H9 (cell line): ENCODE results near the gene RASSF8. TPM values are rescaled to one million over a fixed set of nuclear protein-coding genes. Genes with fewer than 3 reads are reported as not detected.

ENCODE experiments used
- DNase-seq: peaks from one replicate; pipeline ENCODE4 v3.0.0-alpha.2; 2017
- H2AFZ ChIP-seq: one replicate; pipeline ENCODE4 v1.6.1; 2013; ENCODE audit warnings: mild to moderate bottlenecking, low read length, control low read depth, moderate library complexity
- H2AK5ac ChIP-seq: 2 replicates; pipeline ENCODE4 v1.6.1; 2013; ENCODE audit warnings: low read length, control low read depth, mixed read lengths; ENCODE audit not compliant: insufficient read length
- H2BK120ac ChIP-seq: one replicate; pipeline ENCODE4 v1.6.1; 2013; ENCODE audit warnings: low read depth, mild to moderate bottlenecking, low read length, control low read depth, inconsistent platforms; ENCODE audit not compliant: poor library complexity, severe bottlenecking
- H2BK12ac ChIP-seq: 2 replicates; pipeline ENCODE4 v1.6.1; 2013; ENCODE audit warnings: low read length, control low read depth, mixed read lengths, low read depth; ENCODE audit not compliant: insufficient read length
- H2BK15ac ChIP-seq: 2 replicates; pipeline ENCODE4 v1.6.1; 2013; ENCODE audit warnings: low read depth, low read length, control low read depth
- H2BK20ac ChIP-seq: one replicate; pipeline ENCODE4 v1.6.1; 2013; ENCODE audit warnings: low read depth, mild to moderate bottlenecking, low read length, control low read depth, inconsistent platforms; ENCODE audit not compliant: poor library complexity, severe bottlenecking
- H2BK5ac ChIP-seq: 2 replicates; pipeline ENCODE4 v1.6.1; 2013; ENCODE audit warnings: low read length, control low read depth, mixed read lengths; ENCODE audit not compliant: insufficient read length
- H3K14ac ChIP-seq: 2 replicates; pipeline ENCODE4 v1.6.1; 2013; ENCODE audit warnings: low read length, control low read depth; ENCODE audit not compliant: insufficient read depth
- H3K18ac ChIP-seq: 2 replicates; pipeline ENCODE4 v1.6.1; 2013; ENCODE audit warnings: low read depth, mild to moderate bottlenecking, mixed read lengths, low read length, control low read depth; ENCODE audit not compliant: insufficient read length
- H3K23ac ChIP-seq: 2 replicates; pipeline ENCODE4 v1.6.1; 2013; ENCODE audit warnings: low read length, control low read depth, mixed read lengths, low read depth; ENCODE audit not compliant: insufficient read length
- H3K23me2 ChIP-seq: 2 replicates; pipeline ENCODE4 v1.6.1; 2013; ENCODE audit warnings: low read depth, mild to moderate bottlenecking, mixed read lengths, low read length, control low read depth; ENCODE audit not compliant: insufficient read length, poor library complexity, severe bottlenecking
- H3K27ac ChIP-seq: 2 replicates; pipeline ENCODE4 v1.5.1; 2013; ENCODE audit warnings: low read length, control low read depth, mixed read lengths, low read depth; ENCODE audit not compliant: insufficient read length
- H3K27me3 ChIP-seq: 2 replicates; pipeline ENCODE4 v1.6.1; 2013; ENCODE audit warnings: low read length, control low read depth, inconsistent platforms; ENCODE audit not compliant: insufficient read depth
- H3K4ac ChIP-seq: 2 replicates; pipeline ENCODE4 v1.6.1; 2013; ENCODE audit warnings: low read depth, mild to moderate bottlenecking, control low read depth, inconsistent platforms, low read length, moderate library complexity
- H3K4me1 ChIP-seq: 2 replicates; pipeline ENCODE4 v1.6.1; 2013; ENCODE audit warnings: low read length, control low read depth, inconsistent platforms; ENCODE audit not compliant: insufficient read depth
- H3K4me2 ChIP-seq: 2 replicates; pipeline ENCODE4 v1.6.1; 2013; ENCODE audit warnings: low read length, control low read depth, mixed read lengths; ENCODE audit not compliant: insufficient read length, insufficient read depth
- H3K56ac ChIP-seq: 2 replicates; pipeline ENCODE4 v1.6.1; 2013; ENCODE audit warnings: low read depth, mild to moderate bottlenecking, mixed read lengths, low read length, control low read depth; ENCODE audit not compliant: insufficient read length
- H3K79me1 ChIP-seq: 2 replicates; pipeline ENCODE4 v1.6.1; 2013; ENCODE audit warnings: low read depth, mild to moderate bottlenecking, moderate library complexity, low read length, control low read depth, inconsistent platforms; ENCODE audit not compliant: insufficient read depth, poor library complexity, severe bottlenecking
- H3K79me2 ChIP-seq: 2 replicates; pipeline ENCODE4 v1.6.1; 2013; ENCODE audit warnings: low read length, control low read depth, inconsistent platforms; ENCODE audit not compliant: insufficient read depth
- H3K9ac ChIP-seq: 2 replicates; pipeline ENCODE4 v1.6.1; 2013; ENCODE audit warnings: low read length, control low read depth, mixed read lengths; ENCODE audit not compliant: insufficient read length; ENCODE audit errors: extremely low read depth
- H3K9me3 ChIP-seq: one replicate; pipeline ENCODE4 v1.6.1; 2013; ENCODE audit warnings: low read depth, low read length, inconsistent platforms; ENCODE audit not compliant: control insufficient read depth
- H3T11ph ChIP-seq: one replicate; pipeline ENCODE4 v1.6.1; 2013; ENCODE audit warnings: mild to moderate bottlenecking, low read length, control low read depth, inconsistent platforms
- H4K20me1 ChIP-seq: one replicate; pipeline ENCODE4 v1.6.1; 2013; ENCODE audit not compliant: control insufficient read depth, insufficient read length, insufficient read depth
- H4K5ac ChIP-seq: 2 replicates; pipeline ENCODE4 v1.6.1; 2013; ENCODE audit warnings: low read depth, mild to moderate bottlenecking, mixed read lengths, low read length, control low read depth; ENCODE audit not compliant: insufficient read length
- H4K8ac ChIP-seq: replicated peaks from 2 replicates; pipeline ENCODE4 v1.6.1; 2013; ENCODE audit warnings: low read length, control low read depth, mixed read lengths, low read depth; ENCODE audit not compliant: insufficient read length
- H4K91ac ChIP-seq: 2 replicates; pipeline ENCODE4 v1.6.1; 2013; ENCODE audit warnings: low read depth, mild to moderate bottlenecking, moderate library complexity, mixed read lengths, low read length, control low read depth; ENCODE audit not compliant: insufficient read length
- H3K27ac Mint-ChIP-seq, 3 experiments: 2 replicates in 2 of 3; 3 replicates in 1 of 3; pipeline ENCODE4 v1.8.0; 2020 to 2021; ENCODE audit warnings: mixed read lengths in 3 of 3, mild to moderate bottlenecking in 1 of 3, moderate library complexity in 1 of 3
- H3K27me3 Mint-ChIP-seq: 2 replicates; pipeline ENCODE4 v1.8.0; 2021; ENCODE audit warnings: low read depth, mild to moderate bottlenecking, moderate library complexity, mixed read lengths
- H3K36me3 Mint-ChIP-seq, 3 experiments: 2 replicates in 2 of 3; 3 replicates in 1 of 3; pipeline ENCODE4 v1.8.0; 2020 to 2021; ENCODE audit warnings: low read depth in 3 of 3, mixed read lengths in 3 of 3; ENCODE audit not compliant: insufficient read depth in 1 of 3
- H3K4me1 Mint-ChIP-seq, 2 experiments: 2 replicates each; pipeline ENCODE4 v1.8.0; 2020; ENCODE audit warnings: mixed read lengths in 2 of 2
- H3K4me3 Mint-ChIP-seq, 2 experiments: 2 replicates in 1 of 2; 3 replicates in 1 of 2; pipeline ENCODE4 v1.8.0; 2020 to 2021; ENCODE audit warnings: mild to moderate bottlenecking in 2 of 2, mixed read lengths in 2 of 2, moderate library complexity in 1 of 2
- H3K9me3 Mint-ChIP-seq, 2 experiments: 2 replicates in 1 of 2; 3 replicates in 1 of 2; pipeline ENCODE4 v1.8.0; 2020; ENCODE audit warnings: mild to moderate bottlenecking in 2 of 2, mixed read lengths in 2 of 2, moderate library complexity in 1 of 2
- CTCF ChIP-seq: fragments of 200-600 bp; sonication (generic); conservative IDR thresholded peaks from 3 replicates; pipeline ENCODE4 v1.8.0; 2021; ENCODE audit warnings: antibody characterized with exemption, mild to moderate bottlenecking
- WGBS: extraction: QIAGEN DNeasy Blood & Tissue Kit; methylation state at CpG from one replicate; pipeline ENCODE4 v1.1.7; 2013; ENCODE audit warnings: missing lambda C conversion rate, low lambda C conversion rate, mixed read lengths; ENCODE audit not compliant: insufficient read length; ENCODE audit errors: extremely low coverage; 5-methylcytosine and 5-hydroxymethylcytosine counted together
- total RNA-seq: library from RNA; stranded (reverse); gene quantifications from 2 replicates; pipeline ENCODE4 v1.2.1, GENCODE V29; 2021

RASSF8 gene
- total RNA-seq, 1 experiment from 2014 or later: 38.8 TPM

GRCh38 chr12:25976289-25976688 is 17.8 kb downstream of the RASSF8 start:
- peaks cover 15% of the 10 kb centered on the region; the same call in 1 of the 2 replicates for H3K79me2 ChIP-seq
- no peak overlapping the region for H3K14ac ChIP-seq
- Mint-ChIP-seq H3K27ac (no peak overlapping the region; a peak in 1 of 7 replicates), H3K4me1 (peaks cover 39 to 42% of the 10 kb centered on the region in 2 experiments), H3K36me3 (no peaks in the 10 kb centered on the region), H3K27me3 (no peaks in the 10 kb centered on the region), H3K4me3 (no peak overlapping the region), H3K9me3 (no peaks in the 10 kb centered on the region)
- H2AK5ac ChIP-seq: no peak overlapping the region
- no peak overlapping the region for H2AFZ ChIP-seq
- peaks cover 7% of the 10 kb centered on the region; the same call in 1 of the 2 replicates for H3K4me1 ChIP-seq
- no peaks in the 10 kb centered on the region for H3K9me3 ChIP-seq
- no peak for TF ChIP-seq CTCF
- no peak overlapping the region for H2BK120ac ChIP-seq
- H4K20me1 ChIP-seq: no peaks in the 10 kb centered on the region
- H3K79me1 ChIP-seq: peaks cover 4% of the 10 kb centered on the region
- H4K5ac ChIP-seq: no peak overlapping the region
- no peak for DNase-seq
- no peak overlapping the region for H3K27ac ChIP-seq
- no peak overlapping the region for H4K91ac ChIP-seq
- H3T11ph ChIP-seq: no peak overlapping the region
- H3K4ac ChIP-seq: no peak overlapping the region
- H3K27me3 ChIP-seq: no peaks in the 10 kb centered on the region
- H4K8ac ChIP-seq: no peak overlapping the region
- no peak overlapping the region for H3K4me2 ChIP-seq
- H3K18ac ChIP-seq: no peak overlapping the region
- H3K9ac ChIP-seq: no peak overlapping the region
- no peaks in the 10 kb centered on the region for H3K23me2 ChIP-seq
- H3K23ac ChIP-seq: no peak overlapping the region
- H2BK5ac ChIP-seq: no peak overlapping the region
- WGBS: no CpG with 5 or more reads among the region's 4 CpGs
- no peak overlapping the region for H2BK15ac ChIP-seq
- no peak overlapping the region for H2BK20ac ChIP-seq
- H3K56ac ChIP-seq: no peak overlapping the region
- H2BK12ac ChIP-seq: no peak overlapping the region
